OCI-LY3 (cell line): ENCODE results near the gene CPS1.

Source experiments
- H2AFZ ChIP-seq: fragments of 200-600, 300-600 bp; shearing (Covaris generic); 2 replicates; pipeline ENCODE4 v1.6.0; 2014; ENCODE audit warnings: antibody characterized with exemption, low read depth, low read length
- H3K27ac ChIP-seq: fragments of 200-600, 300-600 bp; sonication (generic); 2 replicates; pipeline ENCODE4 v1.5.1; 2014; ENCODE audit warnings: mild to moderate bottlenecking, low read length, moderate library complexity, mixed read lengths
- H3K27me3 ChIP-seq: fragments of 200-600, 300-600 bp; sonication (generic); 2 replicates; pipeline ENCODE4 v1.6.1; 2014; ENCODE audit warnings: low read depth, low read length, mixed read lengths
- H3K36me3 ChIP-seq: fragments of 200-600, 300-600 bp; sonication (generic); replicated peaks from 2 replicates; pipeline ENCODE3; 2014; ENCODE audit warnings: low read depth, low read length, mixed read lengths
- H3K4me1 ChIP-seq: fragments of 300-600, 200-600 bp; sonication (generic); 2 replicates; pipeline ENCODE4 v1.6.1; 2014; ENCODE audit warnings: low read length, mixed read lengths
- H3K4me2 ChIP-seq: fragments of 200-600, 300-600 bp; sonication (generic); 2 replicates; pipeline ENCODE4 v1.6.1; 2014; ENCODE audit warnings: low read length, mixed read lengths
- H3K4me3 ChIP-seq: fragments of 300-600, 200-600 bp; sonication (generic); 2 replicates; pipeline ENCODE4 v1.5.1; 2014; ENCODE audit warnings: antibody characterized with exemption, mild to moderate bottlenecking, low read length, moderate library complexity
- H3K79me2 ChIP-seq: fragments of 300-600, 200-600 bp; shearing (Covaris generic); 2 replicates; pipeline ENCODE4 v1.6.1; 2014; ENCODE audit warnings: mild to moderate bottlenecking, low read length, mixed read lengths
- H3K9ac ChIP-seq: fragments of 300-600, 200-600 bp; shearing (Covaris generic); 2 replicates; pipeline ENCODE4 v1.6.0; 2014; ENCODE audit warnings: mild to moderate bottlenecking, low read length, moderate library complexity
- H3K9me3 ChIP-seq: fragments of 200-600, 300-600 bp; shearing (Covaris generic); 2 replicates; pipeline ENCODE4 v1.6.1; 2014; ENCODE audit warnings: low read length, mixed read lengths; ENCODE audit not compliant: insufficient read depth
- H4K20me1 ChIP-seq: fragments of 200-600, 300-600 bp; sonication (generic); 2 replicates; pipeline ENCODE4 v1.6.1; 2016; ENCODE audit warnings: low read length, mixed read lengths; ENCODE audit not compliant: insufficient read depth
- CTCF ChIP-seq: fragments of 200-600, 300-600 bp; sonication (generic); IDR thresholded peaks from 2 replicates; pipeline ENCODE4 v1.5.1; 2014; ENCODE audit warnings: antibody characterized with exemption, low read length, low read depth
- EZH2phosphoT487 ChIP-seq: fragments of 200-600 bp; shearing (Covaris generic); IDR thresholded peaks from 2 replicates; pipeline ENCODE4 v1.6.1; 2018; ENCODE audit warnings: antibody characterized with exemption, mixed run types, low read depth

Gene CPS1

GRCh38 chr2:210673117-210673516 is 116.7 kb downstream of the CPS1 start:
- Histone ChIP-seq H3K36me3 (no peaks in the 10 kb centered on the region), H2AFZ (no peak overlapping the region), H3K4me3 (no peak overlapping the region), H3K4me1 (no peaks in the 10 kb centered on the region), H3K79me2 (no peaks in the 10 kb centered on the region), H3K27ac (no peak overlapping the region), H3K9me3 (no peaks in the 10 kb centered on the region), H3K9ac (no peak overlapping the region), H3K27me3 (no peaks in the 10 kb centered on the region), H4K20me1 (no peaks in the 10 kb centered on the region), H3K4me2 (no peak overlapping the region)
- TF ChIP-seq EZH2phosphoT487 (no peak), CTCF (no peak)

- TF ChIP-seq EZH2phosphoT487 (no peak), CTCF (no peak)
These were observed 119.7 kb downstream of the CPS1 start for GRCh38 chr2:210676067-210676466.

GRCh38 chr2:210681491-210681890 is 125.1 kb downstream of the CPS1 start:
- Histone ChIP-seq H3K4me1 (no peaks in the 10 kb centered on the region), H2AFZ (no peak overlapping the region), H3K36me3 (no peaks in the 10 kb centered on the region), H3K79me2 (no peaks in the 10 kb centered on the region), H3K27ac (no peak overlapping the region), H3K4me3 (no peak overlapping the region), H3K9ac (no peak overlapping the region), H3K27me3 (no peaks in the 10 kb centered on the region), H4K20me1 (no peaks in the 10 kb centered on the region), H3K9me3 (no peaks in the 10 kb centered on the region), H3K4me2 (no peak overlapping the region)
- no peak for TF ChIP-seq EZH2phosphoT487
- no peak for TF ChIP-seq CTCF

More at GRCh38 chr2:210676067-210676466, 119.7 kb downstream of the CPS1 start:
- no peak overlapping the region for H3K4me3 ChIP-seq
- no peaks in the 10 kb centered on the region for H3K36me3 ChIP-seq
- H3K27me3 ChIP-seq, result no peaks in the 10 kb centered on the region
- no peaks in the 10 kb centered on the region for H3K4me1 ChIP-seq
- H3K79me2 ChIP-seq, result no peaks in the 10 kb centered on the region
- no peak overlapping the region for H2AFZ ChIP-seq
- no peaks in the 10 kb centered on the region for H3K9me3 ChIP-seq
- H3K4me2 ChIP-seq, result no peak overlapping the region
- no peak overlapping the region for H3K27ac ChIP-seq
- H3K9ac ChIP-seq, result no peak overlapping the region
- H4K20me1 ChIP-seq, result no peaks in the 10 kb centered on the region

- Histone ChIP-seq H3K9me3 (no peaks in the 10 kb centered on the region), H3K27ac (no peak overlapping the region), H3K4me1 (no peaks in the 10 kb centered on the region), H3K4me2 (no peak overlapping the region), H4K20me1 (no peaks in the 10 kb centered on the region), H3K27me3 (no peaks in the 10 kb centered on the region), H2AFZ (no peak overlapping the region), H3K36me3 (no peaks in the 10 kb centered on the region), H3K4me3 (no peak overlapping the region), H3K79me2 (no peaks in the 10 kb centered on the region), H3K9ac (no peak overlapping the region)
- TF ChIP-seq CTCF (no peak), EZH2phosphoT487 (no peak)
These were observed 130.0 kb downstream of the CPS1 start for GRCh38 chr2:210686401-210686800.
